Testis (tissue), 3 donors: ENCODE data around the gene MED25. TPM values are rescaled to one million over a fixed set of nuclear protein-coding genes. Genes with fewer than 3 reads are reported as not detected.

ENCODE experiments used
- DNase-seq: peaks from one replicate; pipeline ENCODE4 v3.0.0-alpha.2; 2019
- H3K27ac ChIP-seq, 2 donors: fragments of 200-600 bp; sonication (generic); one replicate each; pipeline ENCODE4 v1.5.1; 2019
- H3K27me3 ChIP-seq: fragments of 200-600 bp; sonication (generic); one replicate; pipeline ENCODE4 v1.5.1; 2019
- H3K36me3 ChIP-seq: fragments of 200-600 bp; sonication (generic); one replicate; pipeline ENCODE4 v1.5.1; 2017; ENCODE audit warnings: low read depth; ENCODE audit errors: missing control alignments
- H3K4me1 ChIP-seq: fragments of 200-600 bp; sonication (generic); one replicate; pipeline ENCODE4 v1.5.1; 2019
- H3K4me3 ChIP-seq, 2 donors: fragments of 200-600 bp; sonication (generic); one replicate each; pipeline ENCODE4 v1.5.1; 2017 to 2019
- H3K9me3 ChIP-seq: fragments of 200-600 bp; sonication (generic); one replicate; pipeline ENCODE4 v1.5.1; 2017
- CTCF ChIP-seq, 3 experiments: fragments of 450-650 bp in 2 of 3; fragments of 200-600 bp in 1 of 3; sonication (generic) in 1 of 3; IDR thresholded peaks; one replicate each; pipeline ENCODE4 v1.5.1; 2016 to 2019; ENCODE audit warnings: antibody characterized with exemption in 3 of 3, mild to moderate bottlenecking in 2 of 3, moderate library complexity in 1 of 3
- POLR2A ChIP-seq: fragments of 450-650 bp; IDR thresholded peaks from one replicate; pipeline ENCODE4 v1.6.1; 2017; ENCODE audit warnings: antibody characterized with exemption, mild to moderate bottlenecking, moderate library complexity
- WGBS, 2 donors: methylation state at CpG; one replicate each; pipeline ENCODE4 v1.1.5; 2018; 5-methylcytosine and 5-hydroxymethylcytosine counted together
- intact Hi-C: fragments of 100-400 bp; cut with DNase I; formaldehyde crosslinking; loops from one replicate; pipeline ENCODE4 v1.15.1; 2023; ENCODE audit warnings: low total_unique reads
- polyA plus RNA-seq: library from polyadenylated mRNA; stranded (reverse); fragments of 350-450 nt; fragmentation: Illumina TruSeq; extraction: RNeasy Lipid Tissue Mini Kit (QIAGEN cat#74804); gene quantifications from one replicate; pipeline ENCODE4 v1.2.3, GENCODE V29; 2014; ENCODE audit warnings: low read depth, low replicate concordance; ENCODE audit not compliant: insufficient read depth
- total RNA-seq, 2 donors: library from RNA; depleted of rRNA; stranded (reverse); fragments of >200 nt; gene quantifications; one replicate each; pipeline ENCODE4 v1.2.3, GENCODE V29; 2016

The MED25 gene
- total and polyA plus RNA-seq, 3 donors from 2014 or later: 156 to 246 (median 244) TPM

GRCh38 chr19:49855277-49855675 lies 37.2 kb downstream of the MED25 start:
- Histone ChIP-seq H3K27ac (peak overlapping the region in 1 of 2 donors; percentile 30), H3K36me3 (no peaks in the 10 kb centered on the region), H3K4me1 (peaks cover 47% of the 10 kb centered on the region), H3K9me3 (no peaks in the 10 kb centered on the region), H3K27me3 (no peaks in the 10 kb centered on the region), H3K4me3 (no peak overlapping the region)
- WGBS, 2 donors: 80 to 87% methylated on average over 3 to 12 of the region's 12 CpGs
- DNase-seq: no peak
- TF ChIP-seq POLR2A (no peak), CTCF (IDR thresholded peaks at IDR 0.05) (no peak)
- intact Hi-C loops: no loop called here

GRCh38 chr19:49855676-49856573 lies 37.8 kb downstream of the MED25 start:
- Histone ChIP-seq H3K4me1 (peaks cover 53% of the 10 kb centered on the region), H3K27me3 (no peaks in the 10 kb centered on the region), H3K27ac (peak overlapping the region in 1 of 2 donors; percentile 30), H3K36me3 (no peaks in the 10 kb centered on the region), H3K9me3 (no peaks in the 10 kb centered on the region), H3K4me3 (no peak overlapping the region)
- intact Hi-C loops: no loop called here
- TF ChIP-seq POLR2A (no peak), CTCF (IDR thresholded peaks at IDR 0.05) (no peak)
- WGBS, 2 donors: 81 to 91% methylated on average over 10 to 20 of the region's 21 CpGs
- no peak for DNase-seq

- TF ChIP-seq POLR2A (no peak), CTCF (IDR thresholded peaks at IDR 0.05) (no peak)
- H3K27me3 ChIP-seq: no peaks in the 10 kb centered on the region
- DNase-seq: no peak
- peaks cover 60% of the 10 kb centered on the region for H3K4me1 ChIP-seq
- 84 to 90% methylated on average over 2 to 17 of the region's 18 CpGs for WGBS, 2 donors
- H3K27ac ChIP-seq: no peak overlapping the region
- no peaks in the 10 kb centered on the region for H3K9me3 ChIP-seq
- H3K4me3 ChIP-seq: no peak overlapping the region
- H3K36me3 ChIP-seq: no peaks in the 10 kb centered on the region
- intact Hi-C loops: no loop called here
These were observed 38.5 kb downstream of the MED25 start for GRCh38 chr19:49856574-49857021.

GRCh38 chr19:49857061-49857837 lies 39.2 kb downstream of the MED25 start:
- no peaks in the 10 kb centered on the region for H3K36me3 ChIP-seq
- TF ChIP-seq POLR2A (no peak), CTCF (IDR thresholded peaks at IDR 0.05) (no peak)
- no peaks in the 10 kb centered on the region for H3K9me3 ChIP-seq
- peak overlapping the region; percentile 55 to 94 for H3K27ac ChIP-seq
- WGBS, 2 donors: 90 to 99% methylated on average over 12 to 26 of the region's 26 CpGs
- no peaks in the 10 kb centered on the region for H3K27me3 ChIP-seq
- H3K4me1 ChIP-seq: peaks cover 62% of the 10 kb centered on the region
- no peak for DNase-seq
- no peak overlapping the region for H3K4me3 ChIP-seq
- intact Hi-C loops: no loop called here
